ENCODE data around the gene PFKFB3. TPM values are rescaled to one million over a fixed set of nuclear protein-coding genes. Genes with fewer than 3 reads are reported as not detected.

PFKFB3 gene
- total and polyA plus RNA-seq, 2 of the 13 experiments (the other 11 are each of a cell fraction or from before 2014, with no cell fraction given): 1.2 to 13.3 TPM

DNA sequence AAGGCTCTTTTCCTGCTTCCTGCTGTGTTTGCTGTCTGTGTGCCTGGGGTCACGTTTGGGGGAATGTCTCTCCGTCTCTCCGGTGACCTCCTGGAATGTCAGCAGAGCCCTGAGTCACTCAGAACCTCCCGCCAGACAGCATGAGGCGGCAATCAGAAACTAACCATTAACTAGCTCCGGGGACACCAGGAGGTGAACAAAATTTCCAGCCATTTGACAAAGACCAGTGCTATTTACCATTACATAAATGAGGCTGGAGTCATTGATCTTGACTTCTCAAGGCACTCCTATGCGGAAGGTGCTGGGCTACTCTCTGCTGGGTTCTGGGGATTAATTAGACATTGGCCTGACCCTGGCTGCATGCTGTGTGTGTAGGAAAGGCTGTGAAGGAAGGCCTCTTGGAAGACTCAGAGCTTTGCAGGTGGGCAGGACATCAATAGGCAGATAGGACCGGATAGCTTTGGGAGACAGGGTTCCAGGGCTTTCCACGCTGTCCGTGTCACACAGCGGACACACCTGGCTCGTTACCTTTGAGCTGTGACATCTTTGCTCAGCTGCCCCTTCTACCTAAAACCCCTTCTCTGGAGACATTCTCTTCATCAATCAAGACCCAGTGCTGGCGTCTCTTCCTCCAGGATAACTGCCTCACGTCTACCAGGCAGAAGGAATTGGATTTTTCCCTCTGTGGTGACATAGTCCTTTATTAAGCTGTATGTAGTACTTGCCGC is 77.0 kb downstream of the PFKFB3 start (continued):
- TF ChIP-seq REPIN1 (CRISPR knock-in tag; IDR thresholded peaks at IDR 0.05; ENCODE audit: borderline replicate concordance, low read depth) (peak; percentile 85), HOXA3 (CRISPR knock-in tag; IDR thresholded peaks at IDR 0.05) (peak; percentile 82), PCBP1 (IDR thresholded peaks at IDR 0.05; ENCODE audit: borderline replicate concordance, low read depth, low read length) (no peak), RFX1 (IDR thresholded peaks at IDR 0.05) (no peak), ZNF432 (CRISPR knock-in tag; IDR thresholded peaks at IDR 0.05; ENCODE audit: borderline replicate concordance) (no peak), ZNF121 (CRISPR knock-in tag; IDR thresholded peaks at IDR 0.05) (no peak), TAF15 (IDR thresholded peaks at IDR 0.05; ENCODE audit: low read depth, low read length, poor library complexity, severe bottlenecking) (no peak), ETV5 (CRISPR knock-in tag; IDR thresholded peaks at IDR 0.05; ENCODE audit: borderline replicate concordance) (peak; percentile 77; the same call in 1 of the 2 replicates), ZNF75D (CRISPR knock-in tag; IDR thresholded peaks at IDR 0.05; ENCODE audit: borderline replicate concordance) (no peak), ZSCAN25 (CRISPR knock-in tag; IDR thresholded peaks at IDR 0.05) (no peak), NFYC (CRISPR knock-in tag; IDR thresholded peaks at IDR 0.05) (no peak), TAF1 (CRISPR knock-in tag; IDR thresholded peaks at IDR 0.05) (no peak), ZNF83 (CRISPR knock-in tag; IDR thresholded peaks at IDR 0.05; ENCODE audit: borderline replicate concordance) (no peak), ARNTL (CRISPR knock-in tag; IDR thresholded peaks at IDR 0.05) (peak; percentile 72; the same call in 1 of the 2 replicates)
- TF ChIP-seq, protein P1, sequence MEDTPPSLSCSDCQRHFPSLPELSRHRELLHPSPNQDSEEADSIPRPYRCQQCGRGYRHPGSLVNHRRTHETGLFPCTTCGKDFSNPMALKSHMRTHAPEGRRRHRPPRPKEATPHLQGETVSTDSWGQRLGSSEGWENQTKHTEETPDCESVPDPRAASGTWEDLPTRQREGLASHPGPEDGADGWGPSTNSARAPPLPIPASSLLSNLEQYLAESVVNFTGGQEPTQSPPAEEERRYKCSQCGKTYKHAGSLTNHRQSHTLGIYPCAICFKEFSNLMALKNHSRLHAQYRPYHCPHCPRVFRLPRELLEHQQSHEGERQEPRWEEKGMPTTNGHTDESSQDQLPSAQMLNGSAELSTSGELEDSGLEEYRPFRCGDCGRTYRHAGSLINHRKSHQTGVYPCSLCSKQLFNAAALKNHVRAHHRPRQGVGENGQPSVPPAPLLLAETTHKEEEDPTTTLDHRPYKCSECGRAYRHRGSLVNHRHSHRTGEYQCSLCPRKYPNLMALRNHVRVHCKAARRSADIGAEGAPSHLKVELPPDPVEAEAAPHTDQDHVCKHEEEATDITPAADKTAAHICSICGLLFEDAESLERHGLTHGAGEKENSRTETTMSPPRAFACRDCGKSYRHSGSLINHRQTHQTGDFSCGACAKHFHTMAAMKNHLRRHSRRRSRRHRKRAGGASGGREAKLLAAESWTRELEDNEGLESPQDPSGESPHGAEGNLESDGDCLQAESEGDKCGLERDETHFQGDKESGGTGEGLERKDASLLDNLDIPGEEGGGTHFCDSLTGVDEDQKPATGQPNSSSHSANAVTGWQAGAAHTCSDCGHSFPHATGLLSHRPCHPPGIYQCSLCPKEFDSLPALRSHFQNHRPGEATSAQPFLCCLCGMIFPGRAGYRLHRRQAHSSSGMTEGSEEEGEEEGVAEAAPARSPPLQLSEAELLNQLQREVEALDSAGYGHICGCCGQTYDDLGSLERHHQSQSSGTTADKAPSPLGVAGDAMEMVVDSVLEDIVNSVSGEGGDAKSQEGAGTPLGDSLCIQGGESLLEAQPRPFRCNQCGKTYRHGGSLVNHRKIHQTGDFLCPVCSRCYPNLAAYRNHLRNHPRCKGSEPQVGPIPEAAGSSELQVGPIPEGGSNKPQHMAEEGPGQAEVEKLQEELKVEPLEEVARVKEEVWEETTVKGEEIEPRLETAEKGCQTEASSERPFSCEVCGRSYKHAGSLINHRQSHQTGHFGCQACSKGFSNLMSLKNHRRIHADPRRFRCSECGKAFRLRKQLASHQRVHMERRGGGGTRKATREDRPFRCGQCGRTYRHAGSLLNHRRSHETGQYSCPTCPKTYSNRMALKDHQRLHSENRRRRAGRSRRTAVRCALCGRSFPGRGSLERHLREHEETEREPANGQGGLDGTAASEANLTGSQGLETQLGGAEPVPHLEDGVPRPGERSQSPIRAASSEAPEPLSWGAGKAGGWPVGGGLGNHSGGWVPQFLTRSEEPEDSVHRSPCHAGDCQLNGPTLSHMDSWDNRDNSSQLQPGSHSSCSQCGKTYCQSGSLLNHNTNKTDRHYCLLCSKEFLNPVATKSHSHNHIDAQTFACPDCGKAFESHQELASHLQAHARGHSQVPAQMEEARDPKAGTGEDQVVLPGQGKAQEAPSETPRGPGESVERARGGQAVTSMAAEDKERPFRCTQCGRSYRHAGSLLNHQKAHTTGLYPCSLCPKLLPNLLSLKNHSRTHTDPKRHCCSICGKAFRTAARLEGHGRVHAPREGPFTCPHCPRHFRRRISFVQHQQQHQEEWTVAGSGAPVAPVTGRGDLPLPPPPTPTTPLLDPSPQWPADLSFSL (CRISPR knock-in tag; IDR thresholded peaks at IDR 0.05): no peak
- TF ChIP-seq, protein P2, sequence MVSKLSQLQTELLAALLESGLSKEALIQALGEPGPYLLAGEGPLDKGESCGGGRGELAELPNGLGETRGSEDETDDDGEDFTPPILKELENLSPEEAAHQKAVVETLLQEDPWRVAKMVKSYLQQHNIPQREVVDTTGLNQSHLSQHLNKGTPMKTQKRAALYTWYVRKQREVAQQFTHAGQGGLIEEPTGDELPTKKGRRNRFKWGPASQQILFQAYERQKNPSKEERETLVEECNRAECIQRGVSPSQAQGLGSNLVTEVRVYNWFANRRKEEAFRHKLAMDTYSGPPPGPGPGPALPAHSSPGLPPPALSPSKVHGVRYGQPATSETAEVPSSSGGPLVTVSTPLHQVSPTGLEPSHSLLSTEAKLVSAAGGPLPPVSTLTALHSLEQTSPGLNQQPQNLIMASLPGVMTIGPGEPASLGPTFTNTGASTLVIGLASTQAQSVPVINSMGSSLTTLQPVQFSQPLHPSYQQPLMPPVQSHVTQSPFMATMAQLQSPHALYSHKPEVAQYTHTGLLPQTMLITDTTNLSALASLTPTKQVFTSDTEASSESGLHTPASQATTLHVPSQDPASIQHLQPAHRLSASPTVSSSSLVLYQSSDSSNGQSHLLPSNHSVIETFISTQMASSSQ (IDR thresholded peaks at IDR 0.05; ENCODE audit: low read depth): peak; percentile 92
- TF ChIP-seq, protein P2 (CRISPR knock-in tag; IDR thresholded peaks at IDR 0.05; ENCODE audit: borderline replicate concordance): peak; percentile 94
- TF ChIP-seq, protein P3, sequence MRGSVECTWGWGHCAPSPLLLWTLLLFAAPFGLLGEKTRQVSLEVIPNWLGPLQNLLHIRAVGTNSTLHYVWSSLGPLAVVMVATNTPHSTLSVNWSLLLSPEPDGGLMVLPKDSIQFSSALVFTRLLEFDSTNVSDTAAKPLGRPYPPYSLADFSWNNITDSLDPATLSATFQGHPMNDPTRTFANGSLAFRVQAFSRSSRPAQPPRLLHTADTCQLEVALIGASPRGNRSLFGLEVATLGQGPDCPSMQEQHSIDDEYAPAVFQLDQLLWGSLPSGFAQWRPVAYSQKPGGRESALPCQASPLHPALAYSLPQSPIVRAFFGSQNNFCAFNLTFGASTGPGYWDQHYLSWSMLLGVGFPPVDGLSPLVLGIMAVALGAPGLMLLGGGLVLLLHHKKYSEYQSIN (CRISPR knock-in tag; IDR thresholded peaks at IDR 0.05; ENCODE audit: borderline replicate concordance): no peak
